Panc1 (cell line): Measurements from ENCODE around the gene ZAR1. TPM values are rescaled to one million over a fixed set of nuclear protein-coding genes. Genes with fewer than 3 reads are reported as not detected.

Experiments used
- ATAC-seq: fragments of 200-7000 bp; cut with Tn5 transposase; 2 replicates; pipeline ENCODE4 v1.9.1; 2020; ENCODE audit warnings: mild to moderate bottlenecking, moderate library complexity
- BruUV-seq: library from RNA; stranded (reverse); fragments of 400-500 nt; replicated peaks from 2 replicates; lab custom pipeline; 2021; lab: Mats Ljungman, UMichigan
- CTCF ChIA-PET: fragments of 300-600 bp; sonication (Branson Sonifier 250); formaldehyde crosslinking; loops from one replicate; lab custom pipeline; 2022; ENCODE audit warnings: antibody characterized with exemption; lab: Charles Lee
- POLR2A ChIA-PET: fragments of 300-600 bp; sonication (Branson Sonifier 250); formaldehyde crosslinking; loops from one replicate; lab custom pipeline; 2022; ENCODE audit warnings: antibody characterized with exemption; lab: Charles Lee
- DNase-seq: peaks from one replicate; pipeline ENCODE4 v3.0.0-alpha.2; 2010; ENCODE audit warnings: low read depth, low spot score
- H3K27ac ChIP-seq: 2 replicates; pipeline ENCODE4 v1.5.1; 2011; ENCODE audit warnings: mild to moderate bottlenecking, low read length, inconsistent platforms
- H3K27me3 ChIP-seq: fragments of 200-500 bp; sonication (Bioruptor generic); 2 replicates; pipeline ENCODE4 v1.6.0; 2014; ENCODE audit warnings: low read length, inconsistent platforms; ENCODE audit not compliant: control insufficient read depth, insufficient read depth
- H3K36me3 ChIP-seq: fragments of 200-500 bp; sonication (Bioruptor generic); 2 replicates; pipeline ENCODE4 v1.5.1; 2014; ENCODE audit warnings: inconsistent platforms, mild to moderate bottlenecking, low read length, moderate library complexity; ENCODE audit not compliant: control insufficient read depth, insufficient read depth
- H3K4me1 ChIP-seq: 2 replicates; pipeline ENCODE4 v1.5.1; 2011; ENCODE audit warnings: inconsistent platforms, mild to moderate bottlenecking, low read length, moderate library complexity; ENCODE audit not compliant: control insufficient read depth, insufficient read depth
- H3K4me3 ChIP-seq, 2 experiments: 2 replicates each; pipeline ENCODE4 v1.5.1; 2011 to 2012; ENCODE audit warnings: low read depth in 2 of 2, low read length in 2 of 2, mild to moderate bottlenecking in 2 of 2, inconsistent platforms in 1 of 2, moderate library complexity in 1 of 2
- H3K9me3 ChIP-seq: fragments of 200-500 bp; sonication (Bioruptor generic); 2 replicates; pipeline ENCODE4 v1.5.1; 2014; ENCODE audit warnings: low read depth, mild to moderate bottlenecking, inconsistent platforms, low read length, moderate library complexity; ENCODE audit not compliant: control insufficient read depth, insufficient read depth
- POLR2AphosphoS5 ChIP-seq: IDR thresholded peaks from 2 replicates; pipeline ENCODE4 v1.6.1; 2012; ENCODE audit warnings: mild to moderate bottlenecking, low read depth, low read length, moderate library complexity
- SIN3A ChIP-seq: IDR thresholded peaks from 2 replicates; pipeline ENCODE4 v1.6.1; 2012; ENCODE audit warnings: low read depth, mild to moderate bottlenecking, low read length, moderate library complexity, borderline replicate concordance; ENCODE audit not compliant: insufficient read depth
- TCF7L2 ChIP-seq: IDR thresholded peaks from 2 replicates; pipeline ENCODE4 v1.6.1; 2011; ENCODE audit warnings: mild to moderate bottlenecking, low read depth, low read length, inconsistent platforms
- in situ Hi-C: cut with HindIII; loops from 2 replicates; pipeline ENCODE4 v1.10.0; 2016; ENCODE audit warnings: low sequenced_read_pairs, low pct_unique_long_range_greater_than_20kb
- intact Hi-C: fragments of 100-400 bp; cut with micrococcal nuclease; formaldehyde crosslinking; loops from one replicate; pipeline ENCODE4 v1.10.0; 2022; ENCODE audit not compliant: unreplicated experiment
- total RNA-seq: library from RNA; stranded (reverse); gene quantifications from one replicate; pipeline ENCODE4 v1.2.1, GENCODE V29; 2021; ENCODE audit not compliant: unreplicated experiment
- TF ChIP-seq, protein P1 (sequence below): fragments of 450-650 bp; IDR thresholded peaks from 2 replicates; pipeline ENCODE4 v1.5.1; 2017; ENCODE audit warnings: mild to moderate bottlenecking
- TF ChIP-seq, protein P2 (sequence below), 2 experiments: IDR thresholded peaks; 2 replicates each; pipeline ENCODE4 v1.6.1; 2011 to 2012; ENCODE audit warnings: low read depth in 2 of 2, control low read depth in 1 of 2, low read length in 1 of 2, mild to moderate bottlenecking in 1 of 2, moderate library complexity in 1 of 2; ENCODE audit not compliant: insufficient read depth in 1 of 2

ZAR1 gene
- total RNA-seq, 1 experiment from 2014 or later: not detected

DNA sequence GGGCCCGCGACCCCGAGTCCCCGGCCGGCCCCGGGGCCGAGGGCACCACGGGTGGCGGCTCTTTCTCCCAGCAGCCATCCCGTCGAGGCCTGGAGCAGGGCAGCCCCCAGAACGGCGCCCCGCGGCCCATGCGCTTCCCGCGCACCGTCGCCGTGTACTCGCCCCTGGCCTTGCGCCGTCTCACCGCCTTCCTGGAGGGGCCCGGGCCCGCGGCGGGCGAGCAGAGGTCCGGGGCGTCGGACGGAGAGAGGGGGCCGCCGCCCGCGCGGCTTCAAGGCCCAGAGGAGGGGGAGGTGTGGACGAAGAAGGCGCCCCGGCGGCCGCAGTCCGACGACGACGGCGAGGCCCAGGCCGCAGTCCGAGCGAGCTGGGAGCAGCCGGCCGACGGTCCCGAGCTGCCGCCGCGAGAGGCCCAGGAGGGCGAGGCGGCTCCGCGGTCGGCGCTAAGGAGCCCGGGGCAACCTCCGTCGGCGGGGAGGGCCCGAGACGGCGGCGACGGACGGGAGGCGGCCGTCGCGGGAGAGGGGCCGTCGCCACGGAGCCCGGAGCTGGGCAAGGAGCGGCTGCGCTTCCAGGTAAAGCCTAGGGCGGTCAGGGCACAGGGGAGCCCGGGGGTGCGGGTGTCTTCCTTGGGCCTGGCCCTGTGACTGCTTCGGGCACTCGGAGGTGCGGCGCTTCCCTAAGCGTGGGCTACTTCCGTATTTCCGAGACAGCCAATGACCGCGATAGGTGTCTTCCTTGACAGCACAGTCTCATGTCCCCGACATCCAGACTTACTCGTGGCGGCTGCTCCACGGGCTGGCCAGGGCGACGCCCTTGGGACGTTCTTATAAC is 845 bp downstream of the ZAR1 start:
- no TSS peak for BruUV-seq
- H3K4me3 ChIP-seq: no peak overlapping the region

DNA sequence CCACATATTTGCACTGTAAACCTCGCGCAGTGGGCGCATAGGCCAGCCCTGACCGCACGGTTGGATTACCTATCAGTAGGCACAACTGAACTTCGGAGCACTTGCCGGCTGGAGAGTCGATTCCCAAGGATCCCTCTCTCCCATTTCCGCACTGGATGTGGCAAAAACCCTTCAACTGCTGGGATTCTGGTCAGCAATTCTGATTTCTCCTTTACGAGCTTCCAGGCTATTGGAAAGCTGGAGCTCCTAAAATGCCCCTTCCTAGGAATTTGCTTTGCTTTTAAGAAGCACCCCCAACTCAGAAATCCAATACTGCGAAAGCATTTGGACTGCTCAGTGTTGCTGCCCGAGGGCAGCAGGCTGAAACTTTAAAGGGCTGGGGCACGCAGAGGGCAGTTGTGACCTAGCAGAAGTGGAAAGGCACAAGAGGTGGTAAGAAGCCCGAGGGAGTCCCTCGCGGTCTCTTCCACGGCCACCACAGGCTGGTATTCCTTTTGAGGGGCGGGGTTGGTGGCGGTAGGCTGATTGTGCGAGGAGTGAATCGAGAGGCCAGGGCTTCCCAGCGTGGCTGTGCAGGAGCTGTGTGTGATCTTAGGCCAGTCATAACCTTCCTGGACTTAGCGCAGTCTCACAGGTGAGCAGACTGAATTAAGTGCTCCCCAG is 1.6 kb downstream of the ZAR1 start:
- Histone ChIP-seq H3K4me1 (no peaks in the 10 kb centered on the region), H3K36me3 (no peaks in the 10 kb centered on the region), H3K27me3 (peaks cover 3% of the 10 kb centered on the region; the same call in 1 of the 2 replicates), H3K27ac (no peak overlapping the region), H3K4me3 (no peak overlapping the region), H3K9me3 (no peaks in the 10 kb centered on the region)
- ATAC-seq (no peak), DNase-seq (no peak)
- intact Hi-C loops: loop anchor here (10.0 kb wide), 1 partner anchor 367 kb away; no protein-coding TSS in a partner anchor
- ChIA-PET POLR2A (no interaction called here), CTCF (no interaction called here)
- no TSS peak for BruUV-seq
- TF ChIP-seq, protein P1, sequence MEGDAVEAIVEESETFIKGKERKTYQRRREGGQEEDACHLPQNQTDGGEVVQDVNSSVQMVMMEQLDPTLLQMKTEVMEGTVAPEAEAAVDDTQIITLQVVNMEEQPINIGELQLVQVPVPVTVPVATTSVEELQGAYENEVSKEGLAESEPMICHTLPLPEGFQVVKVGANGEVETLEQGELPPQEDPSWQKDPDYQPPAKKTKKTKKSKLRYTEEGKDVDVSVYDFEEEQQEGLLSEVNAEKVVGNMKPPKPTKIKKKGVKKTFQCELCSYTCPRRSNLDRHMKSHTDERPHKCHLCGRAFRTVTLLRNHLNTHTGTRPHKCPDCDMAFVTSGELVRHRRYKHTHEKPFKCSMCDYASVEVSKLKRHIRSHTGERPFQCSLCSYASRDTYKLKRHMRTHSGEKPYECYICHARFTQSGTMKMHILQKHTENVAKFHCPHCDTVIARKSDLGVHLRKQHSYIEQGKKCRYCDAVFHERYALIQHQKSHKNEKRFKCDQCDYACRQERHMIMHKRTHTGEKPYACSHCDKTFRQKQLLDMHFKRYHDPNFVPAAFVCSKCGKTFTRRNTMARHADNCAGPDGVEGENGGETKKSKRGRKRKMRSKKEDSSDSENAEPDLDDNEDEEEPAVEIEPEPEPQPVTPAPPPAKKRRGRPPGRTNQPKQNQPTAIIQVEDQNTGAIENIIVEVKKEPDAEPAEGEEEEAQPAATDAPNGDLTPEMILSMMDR: no peak
- no peak for TF ChIP-seq TCF7L2
- TF ChIP-seq POLR2AphosphoS5: no peak
- no peak for TF ChIP-seq SIN3A
- TF ChIP-seq, protein P2, sequence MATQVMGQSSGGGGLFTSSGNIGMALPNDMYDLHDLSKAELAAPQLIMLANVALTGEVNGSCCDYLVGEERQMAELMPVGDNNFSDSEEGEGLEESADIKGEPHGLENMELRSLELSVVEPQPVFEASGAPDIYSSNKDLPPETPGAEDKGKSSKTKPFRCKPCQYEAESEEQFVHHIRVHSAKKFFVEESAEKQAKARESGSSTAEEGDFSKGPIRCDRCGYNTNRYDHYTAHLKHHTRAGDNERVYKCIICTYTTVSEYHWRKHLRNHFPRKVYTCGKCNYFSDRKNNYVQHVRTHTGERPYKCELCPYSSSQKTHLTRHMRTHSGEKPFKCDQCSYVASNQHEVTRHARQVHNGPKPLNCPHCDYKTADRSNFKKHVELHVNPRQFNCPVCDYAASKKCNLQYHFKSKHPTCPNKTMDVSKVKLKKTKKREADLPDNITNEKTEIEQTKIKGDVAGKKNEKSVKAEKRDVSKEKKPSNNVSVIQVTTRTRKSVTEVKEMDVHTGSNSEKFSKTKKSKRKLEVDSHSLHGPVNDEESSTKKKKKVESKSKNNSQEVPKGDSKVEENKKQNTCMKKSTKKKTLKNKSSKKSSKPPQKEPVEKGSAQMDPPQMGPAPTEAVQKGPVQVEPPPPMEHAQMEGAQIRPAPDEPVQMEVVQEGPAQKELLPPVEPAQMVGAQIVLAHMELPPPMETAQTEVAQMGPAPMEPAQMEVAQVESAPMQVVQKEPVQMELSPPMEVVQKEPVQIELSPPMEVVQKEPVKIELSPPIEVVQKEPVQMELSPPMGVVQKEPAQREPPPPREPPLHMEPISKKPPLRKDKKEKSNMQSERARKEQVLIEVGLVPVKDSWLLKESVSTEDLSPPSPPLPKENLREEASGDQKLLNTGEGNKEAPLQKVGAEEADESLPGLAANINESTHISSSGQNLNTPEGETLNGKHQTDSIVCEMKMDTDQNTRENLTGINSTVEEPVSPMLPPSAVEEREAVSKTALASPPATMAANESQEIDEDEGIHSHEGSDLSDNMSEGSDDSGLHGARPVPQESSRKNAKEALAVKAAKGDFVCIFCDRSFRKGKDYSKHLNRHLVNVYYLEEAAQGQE (IDR thresholded peaks at IDR 0.05; ENCODE audit: insufficient read depth in 1 of 2, low read depth in 2 of 2, low read length in 1 of 2): no peak
- in situ Hi-C loops: no loop called here

More for the DNA sequence above, 845 bp downstream of the ZAR1 start:
- TF ChIP-seq, protein P1: no peak
- TF ChIP-seq, protein P2 (IDR thresholded peaks at IDR 0.05; ENCODE audit: insufficient read depth in 1 of 2, low read depth in 2 of 2, low read length in 1 of 2): no peak
- TF ChIP-seq TCF7L2: no peak
- no peak for TF ChIP-seq POLR2AphosphoS5
- no peak for TF ChIP-seq SIN3A
- ChIA-PET POLR2A (no interaction called here), CTCF (no interaction called here)
- Histone ChIP-seq H3K36me3 (no peaks in the 10 kb centered on the region), H3K27ac (no peak overlapping the region), H3K9me3 (no peaks in the 10 kb centered on the region), H3K4me1 (no peaks in the 10 kb centered on the region), H3K27me3 (peaks cover 3% of the 10 kb centered on the region; the same call in 1 of the 2 replicates)
- DNase-seq: no peak
- ATAC-seq: no peak
- intact Hi-C loops: loop anchor here (10.0 kb wide), 1 partner anchor 366 kb away; no protein-coding TSS in a partner anchor
- in situ Hi-C loops: no loop called here
